ENCODE results near the gene ANKRD24.
"Not testable (repeated sequence)": the region's sequence is repeated elsewhere in the genome, so short reads cannot be mapped to it uniquely, and the experiment has no call there.

The ANKRD24 gene

GRCh38 chr19:4187313-4188122 is 5.0 kb downstream of the ANKRD24 start:
- Histone ChIP-seq H3K36me3 (ENCODE audit: control insufficient read depth, low read length) (no peaks in the 10 kb centered on the region), H3K27ac (ENCODE audit: low read depth, low read length) (no peak overlapping the region), H3K27me3 (ENCODE audit: control insufficient read depth, low read length) (no peaks in the 10 kb centered on the region), H4K20me1 (ENCODE audit: control insufficient read depth, insufficient read depth, low read depth, low read length) (no peaks in the 10 kb centered on the region), H3K9me3 (ENCODE audit: control insufficient read depth, insufficient read depth, low read length) (no peaks in the 10 kb centered on the region), H3K4me1 (ENCODE audit: control insufficient read depth, low read length) (peaks cover 27% of the 10 kb centered on the region), H3K4me3 (ENCODE audit: low read length) (no peak overlapping the region), H3F3A (ENCODE audit: control insufficient read depth, insufficient read depth) (no peaks in the 10 kb centered on the region), H3K4me2 (ENCODE audit: low read length) (no peak overlapping the region), H3K9me2 (replicated peaks; ENCODE audit: control insufficient read depth, low read length) (no peaks in the 10 kb centered on the region), H3K79me2 (ENCODE audit: control insufficient read depth, low read length) (0 out of 2 replicates have a peak, but pooled peaks cover 2% of the 10 kb centered on the region)
- TF ChIP-seq EZH2phosphoT487 (IDR thresholded peaks at IDR 0.05; ENCODE audit: borderline replicate concordance, low read length) (no peak), CTCF (IDR thresholded peaks at IDR 0.05; ENCODE audit: low read depth, low read length, poor library complexity, severe bottlenecking) (no peak)

- TF ChIP-seq EZH2phosphoT487 (IDR thresholded peaks at IDR 0.05; ENCODE audit: borderline replicate concordance, low read length) = no peak
- TF ChIP-seq CTCF (IDR thresholded peaks at IDR 0.05; ENCODE audit: low read depth, low read length, poor library complexity, severe bottlenecking) = no peak
- H3K36me3 ChIP-seq (ENCODE audit: control insufficient read depth, low read length) = no peaks in the 10 kb centered on the region
- H3K27ac ChIP-seq (ENCODE audit: low read depth, low read length) = no peak overlapping the region
- no peaks in the 10 kb centered on the region for H3F3A ChIP-seq (ENCODE audit: control insufficient read depth, insufficient read depth)
- no peaks in the 10 kb centered on the region for H3K9me2 ChIP-seq (replicated peaks; ENCODE audit: control insufficient read depth, low read length)
- peaks cover 16% of the 10 kb centered on the region for H3K4me1 ChIP-seq (ENCODE audit: control insufficient read depth, low read length)
- H3K9me3 ChIP-seq (ENCODE audit: control insufficient read depth, insufficient read depth, low read length) = no peaks in the 10 kb centered on the region
- H3K27me3 ChIP-seq (ENCODE audit: control insufficient read depth, low read length) = peaks cover 4% of the 10 kb centered on the region; the same call in 1 of the 2 replicates
- no peak overlapping the region for H3K4me3 ChIP-seq (ENCODE audit: low read length)
- H3K4me2 ChIP-seq (ENCODE audit: low read length) = no peak overlapping the region
- no peaks in the 10 kb centered on the region for H4K20me1 ChIP-seq (ENCODE audit: control insufficient read depth, insufficient read depth, low read depth, low read length)
- no peaks in the 10 kb centered on the region for H3K79me2 ChIP-seq (ENCODE audit: control insufficient read depth, low read length)
Observed at GRCh38 chr19:4189641-4190040, 7.2 kb downstream of the ANKRD24 start.

- H3K27ac ChIP-seq (ENCODE audit: low read depth, low read length); H3K9me3 ChIP-seq (ENCODE audit: control insufficient read depth, insufficient read depth, low read length); H3K4me3 ChIP-seq (ENCODE audit: low read length); H3K4me2 ChIP-seq (ENCODE audit: low read length); H3K27me3 ChIP-seq (ENCODE audit: control insufficient read depth, low read length); H3K9me2 ChIP-seq (replicated peaks; ENCODE audit: control insufficient read depth, low read length); H3K36me3 ChIP-seq (ENCODE audit: control insufficient read depth, low read length); H3K79me2 ChIP-seq (ENCODE audit: control insufficient read depth, low read length); H4K20me1 ChIP-seq (ENCODE audit: control insufficient read depth, insufficient read depth, low read depth, low read length); H3K4me1 ChIP-seq (ENCODE audit: control insufficient read depth, low read length); H3F3A ChIP-seq (ENCODE audit: control insufficient read depth, insufficient read depth): not testable (repeated sequence)
Observed at GRCh38 chr19:4192537-4192936, 10.0 kb downstream of the ANKRD24 start.

GRCh38 chr19:4194353-4194752 is 11.9 kb downstream of the ANKRD24 start:
- H4K20me1 ChIP-seq (ENCODE audit: control insufficient read depth, insufficient read depth, low read depth, low read length) = no peaks in the 10 kb centered on the region
- H3K4me2 ChIP-seq (ENCODE audit: low read length) = no peak overlapping the region
- no peaks in the 10 kb centered on the region for H3F3A ChIP-seq (ENCODE audit: control insufficient read depth, insufficient read depth)
- H3K9me2 ChIP-seq (replicated peaks; ENCODE audit: control insufficient read depth, low read length) = no peaks in the 10 kb centered on the region
- H3K9me3 ChIP-seq (ENCODE audit: control insufficient read depth, insufficient read depth, low read length) = peaks cover 7% of the 10 kb centered on the region
- H3K4me3 ChIP-seq (ENCODE audit: low read length) = no peak overlapping the region
- peaks cover 6% of the 10 kb centered on the region; the same call in 1 of the 2 replicates for H3K27me3 ChIP-seq (ENCODE audit: control insufficient read depth, low read length)
- no peaks in the 10 kb centered on the region for H3K36me3 ChIP-seq (ENCODE audit: control insufficient read depth, low read length)
- no peaks in the 10 kb centered on the region for H3K4me1 ChIP-seq (ENCODE audit: control insufficient read depth, low read length)
- no peaks in the 10 kb centered on the region for H3K79me2 ChIP-seq (ENCODE audit: control insufficient read depth, low read length)
- TF ChIP-seq EZH2phosphoT487 (IDR thresholded peaks at IDR 0.05; ENCODE audit: borderline replicate concordance, low read length) = no peak
- no peak for TF ChIP-seq CTCF (IDR thresholded peaks at IDR 0.05; ENCODE audit: low read depth, low read length, poor library complexity, severe bottlenecking)
- H3K27ac ChIP-seq (ENCODE audit: low read depth, low read length) = no peak overlapping the region

Measured in DOHH2 (cell line).